ENCODE data around the gene RILPL2.
"Not testable (repeated sequence)": the region's sequence is repeated elsewhere in the genome, so short reads cannot be mapped to it uniquely, and the experiment has no call there.

RILPL2 gene, protein sequence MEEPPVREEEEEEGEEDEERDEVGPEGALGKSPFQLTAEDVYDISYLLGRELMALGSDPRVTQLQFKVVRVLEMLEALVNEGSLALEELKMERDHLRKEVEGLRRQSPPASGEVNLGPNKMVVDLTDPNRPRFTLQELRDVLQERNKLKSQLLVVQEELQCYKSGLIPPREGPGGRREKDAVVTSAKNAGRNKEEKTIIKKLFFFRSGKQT

GRCh38 chr12:123436017-123436964, at the start of gene RILPL2:
RILPL2 (minus strand) TSS chr12:123436684; CDS start chr12:123436420, 264 bp downstream.
- peak; percentile 76 for DNase-seq

DNA sequence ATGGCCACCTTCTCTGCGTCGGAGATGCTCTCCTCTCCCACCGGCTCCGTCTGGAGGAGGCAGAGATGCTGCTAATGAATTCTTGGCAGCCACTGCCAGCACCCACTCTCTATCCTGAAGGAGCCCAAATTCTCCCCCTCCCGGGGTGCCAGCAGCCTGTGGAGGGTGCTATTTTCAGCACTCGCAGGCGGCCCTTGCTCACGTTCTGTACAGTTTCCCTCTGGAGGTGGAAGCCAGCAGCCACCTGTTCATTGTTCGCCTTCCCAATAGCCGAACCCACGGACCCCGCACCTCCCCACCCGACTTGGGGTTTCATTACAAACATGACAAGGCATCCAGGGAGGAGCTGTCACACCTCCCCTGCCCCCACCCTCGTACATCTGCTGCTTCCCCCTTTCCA, 49.3 kb upstream of the RILPL2 start:
- DNase-seq = no peak

DNA sequence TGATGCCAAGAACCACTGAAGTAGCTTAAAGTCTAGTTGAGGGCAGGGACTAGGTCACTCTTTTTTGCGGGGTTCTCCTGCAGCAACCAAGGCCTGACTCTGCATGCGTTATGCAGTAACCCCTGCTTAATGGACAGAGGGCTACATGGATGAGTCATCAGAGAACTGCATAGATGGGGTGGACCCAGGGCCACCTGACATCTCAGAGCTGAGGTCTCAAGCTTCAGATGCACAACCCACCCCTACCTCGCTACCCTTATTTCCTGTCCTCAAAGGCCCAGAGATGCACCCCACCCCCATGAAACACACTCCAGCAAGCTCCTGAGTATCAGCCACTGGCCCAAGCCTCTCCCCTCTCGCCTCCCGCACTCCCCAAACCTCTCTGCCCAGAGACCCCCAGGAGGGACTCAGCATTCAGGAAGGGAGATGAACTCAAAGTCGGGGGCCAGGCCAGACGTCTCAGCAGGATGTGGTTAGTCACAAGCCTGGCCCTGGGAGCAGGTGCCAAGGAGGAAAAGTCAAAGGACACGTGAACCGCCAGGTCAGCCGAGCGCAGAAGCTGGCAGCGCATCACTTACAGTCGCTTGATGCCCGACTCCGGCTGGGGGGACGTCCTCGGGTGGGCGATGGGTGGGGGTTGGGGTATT, 47.2 kb upstream of the RILPL2 start:
- DNase-seq = no peak

- DNase-seq = no peak
These were observed 46.4 kb upstream of the RILPL2 start for GRCh38 chr12:123482876-123483275.

- DNase-seq = not testable (repeated sequence)
These were observed 44.8 kb upstream of the RILPL2 start for GRCh38 chr12:123481251-123481650.

- no peak for DNase-seq
These were observed 43.1 kb upstream of the RILPL2 start for GRCh38 chr12:123479442-123480180.

DNA sequence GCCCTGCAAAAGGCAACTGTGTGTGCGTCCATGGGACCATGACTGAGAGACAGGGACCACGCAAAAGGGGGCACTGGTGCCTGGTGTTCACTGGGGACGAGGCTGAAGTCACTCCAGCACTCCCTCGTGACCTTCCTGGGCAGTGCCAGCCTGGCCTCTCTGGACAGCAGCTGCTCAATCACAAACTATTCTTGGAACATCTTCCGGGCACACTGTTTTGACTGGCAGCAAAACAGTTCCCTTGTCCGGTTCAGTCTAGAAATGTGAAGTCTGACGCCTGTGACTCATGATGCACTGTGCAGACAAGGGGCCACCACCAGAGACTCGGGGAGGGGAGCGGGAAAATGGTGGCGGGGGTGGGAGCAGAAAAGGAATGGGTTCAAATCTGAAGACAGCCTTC, 42.3 kb upstream of the RILPL2 start:
- DNase-seq = no peak

- DNase-seq = no peak
These were observed 41.6 kb upstream of the RILPL2 start for GRCh38 chr12:123478069-123478468.

DNA sequence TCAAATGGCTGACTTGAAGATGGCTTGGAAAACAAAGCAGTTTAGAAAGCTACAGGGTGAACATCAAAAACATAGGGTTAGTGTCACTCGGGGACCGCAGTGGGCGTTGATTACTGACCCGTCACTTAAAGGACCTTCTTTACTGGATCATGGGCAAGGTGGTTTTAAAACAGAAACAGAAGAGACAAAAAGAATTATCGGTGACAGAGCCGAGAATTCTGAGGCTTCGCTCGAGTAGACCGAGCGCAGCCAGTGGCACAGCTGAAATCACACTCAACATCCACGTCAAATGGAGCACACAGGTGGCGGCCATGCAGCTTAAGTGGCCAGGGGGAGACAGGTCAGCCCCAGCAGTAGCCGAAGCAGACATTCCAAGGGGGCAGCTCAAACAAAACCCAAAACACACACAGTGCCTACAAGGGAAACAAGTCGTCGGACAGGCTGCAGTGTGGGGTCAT, 38.8 kb upstream of the RILPL2 start:
- DNase-seq = no peak

DNA sequence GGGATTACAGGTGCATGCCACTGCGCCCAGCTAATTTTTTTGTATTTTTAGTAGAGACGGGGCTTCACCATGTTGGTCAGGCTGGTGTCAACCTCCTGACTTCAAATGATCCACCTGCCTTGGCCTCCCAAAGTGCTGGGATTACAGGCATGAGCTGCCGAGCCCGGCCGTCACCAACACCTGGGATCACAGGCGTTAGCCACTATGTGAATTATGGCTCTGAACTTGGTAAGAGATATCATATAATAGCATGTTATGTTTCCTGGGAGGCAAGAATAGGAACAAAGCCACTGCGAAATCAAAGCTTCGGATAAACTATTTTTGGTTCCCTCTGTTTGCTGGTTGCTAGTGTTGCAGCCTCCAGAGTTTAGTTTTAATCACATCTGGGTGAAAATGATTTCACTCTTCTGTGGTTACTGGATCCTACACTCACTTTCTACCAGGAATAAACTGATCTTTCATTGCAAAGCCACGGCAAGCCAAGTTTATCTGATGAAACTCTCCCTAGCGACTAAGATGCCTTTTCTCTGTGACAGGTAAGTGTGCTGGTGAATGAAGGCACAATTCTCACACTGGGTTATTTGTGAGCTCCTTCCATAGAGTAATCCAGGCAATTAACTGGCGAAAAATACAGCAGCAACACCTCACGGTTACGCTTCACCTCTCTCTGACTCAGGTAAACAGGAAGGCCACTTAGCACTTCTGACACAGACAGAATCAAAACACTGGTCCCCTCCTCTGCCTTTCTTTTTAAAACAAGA, 38.2 kb upstream of the RILPL2 start:
- no peak for DNase-seq

DNA sequence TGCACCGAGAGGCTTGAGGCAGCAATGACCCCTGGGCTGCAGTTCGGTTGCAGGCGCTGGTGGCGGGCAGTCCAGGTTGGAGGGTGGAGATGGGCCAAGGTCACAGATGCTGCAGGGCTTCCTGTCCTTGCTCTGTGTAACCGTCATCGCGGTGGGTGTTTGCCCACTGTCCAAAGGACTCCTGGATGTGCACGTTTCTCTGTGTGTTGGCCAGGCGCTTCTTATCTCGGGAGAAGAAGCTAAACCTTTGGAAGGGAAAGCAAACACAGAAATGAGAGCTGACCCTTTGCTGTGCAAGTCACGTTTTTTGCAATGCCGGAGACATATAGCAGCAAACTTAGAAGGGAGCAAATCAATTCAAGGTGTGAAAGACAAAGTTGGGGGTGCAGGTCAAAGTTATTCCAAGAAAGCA, 36.0 kb upstream of the RILPL2 start:
- DNase-seq = no peak

DNA sequence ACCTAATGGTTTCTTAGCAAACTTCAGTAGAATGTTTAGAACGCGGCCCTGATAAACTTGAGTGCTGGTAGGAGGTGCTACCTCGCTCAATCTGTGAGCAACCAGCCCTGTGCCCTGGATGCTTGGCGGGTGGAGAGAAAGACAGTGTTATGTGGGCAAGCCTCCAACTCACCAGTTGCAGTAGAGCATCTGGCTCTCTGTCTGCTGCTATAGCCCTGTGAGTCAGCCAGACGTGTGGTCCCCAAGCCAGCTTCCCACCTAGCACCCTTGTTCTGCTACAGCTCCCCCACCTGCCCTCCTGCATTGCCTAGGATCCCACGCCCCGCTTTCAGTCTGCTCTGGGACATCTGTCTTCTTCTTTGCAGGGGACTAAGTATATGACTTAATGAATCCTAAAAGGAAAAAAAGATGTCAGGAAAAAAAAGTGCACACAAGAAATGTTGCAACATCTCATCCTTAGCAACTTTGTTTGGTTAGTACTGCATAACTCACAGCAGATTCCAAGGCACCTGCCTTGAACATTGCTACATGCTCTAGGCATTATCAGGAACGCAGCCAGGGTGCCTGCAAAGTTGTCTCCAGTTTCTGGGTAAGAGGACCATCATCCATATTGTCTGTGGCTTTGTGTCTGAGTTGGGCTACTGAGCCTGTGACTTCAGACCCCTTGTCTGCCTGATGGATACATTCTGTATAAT, 35.0 kb upstream of the RILPL2 start:
- DNase-seq = no peak

- DNase-seq = no peak
These were observed 33.5 kb upstream of the RILPL2 start for GRCh38 chr12:123469978-123470377.

DNA sequence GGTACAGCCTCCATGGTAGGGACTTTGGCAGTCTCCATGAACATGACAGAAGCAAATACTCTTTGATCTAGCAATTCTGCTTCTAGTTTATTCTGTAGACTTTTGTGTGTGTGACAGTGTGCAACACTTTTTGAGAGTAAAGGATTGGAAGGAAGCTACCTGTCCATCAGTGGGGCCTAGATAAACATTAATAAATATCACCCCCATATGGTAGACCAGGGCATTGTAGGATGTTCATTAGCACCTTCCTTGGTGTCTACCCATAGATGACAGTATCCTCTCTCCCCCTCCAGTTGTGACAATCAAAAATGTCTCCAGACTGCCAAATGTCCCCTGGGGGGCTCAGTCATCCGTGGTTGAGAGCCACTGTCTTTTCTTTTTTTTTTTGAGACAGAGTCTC, 32.3 kb upstream of the RILPL2 start:
- no peak for DNase-seq

DNA sequence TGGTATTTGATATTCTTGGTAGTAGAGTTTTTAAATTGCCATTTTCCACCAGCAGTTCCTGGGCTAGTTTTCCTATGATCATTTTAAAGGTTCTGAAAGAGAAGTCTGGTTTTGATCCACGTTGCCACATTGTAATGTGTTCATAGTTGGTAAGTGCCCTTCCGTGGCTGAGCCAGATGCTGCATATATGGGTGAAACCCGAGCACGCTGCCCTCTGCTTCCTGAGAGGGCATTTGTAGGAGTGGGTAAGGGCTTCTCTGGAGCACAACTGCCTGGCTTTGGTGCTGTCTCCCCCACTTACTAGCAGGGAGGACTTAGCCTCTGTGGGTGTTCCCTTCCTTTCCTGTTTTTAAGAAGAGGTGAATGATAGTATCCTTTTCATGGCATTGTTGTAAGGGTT, 28.6 kb upstream of the RILPL2 start:
- no peak for DNase-seq

DNA sequence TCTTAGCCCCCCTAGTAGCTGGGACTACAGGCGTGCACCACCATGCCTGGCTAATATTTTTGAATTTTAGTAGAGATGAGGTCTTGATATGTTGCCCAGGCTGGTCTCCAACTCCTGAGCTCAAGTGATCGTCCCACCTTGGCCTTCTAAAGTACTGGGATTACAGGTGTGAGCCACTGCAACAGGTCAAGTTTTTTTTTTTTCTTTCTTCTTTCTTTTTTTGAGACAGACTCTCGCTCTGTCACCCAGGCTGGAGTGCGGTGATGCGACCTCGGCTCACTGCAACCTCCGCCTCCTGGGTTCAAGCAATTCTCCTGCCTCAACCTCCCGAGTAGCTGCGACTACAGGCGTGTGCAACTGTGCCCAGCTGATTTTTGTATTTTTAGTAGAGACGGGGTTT, 26.7 kb upstream of the RILPL2 start:
- not testable (repeated sequence) for DNase-seq

DNA sequence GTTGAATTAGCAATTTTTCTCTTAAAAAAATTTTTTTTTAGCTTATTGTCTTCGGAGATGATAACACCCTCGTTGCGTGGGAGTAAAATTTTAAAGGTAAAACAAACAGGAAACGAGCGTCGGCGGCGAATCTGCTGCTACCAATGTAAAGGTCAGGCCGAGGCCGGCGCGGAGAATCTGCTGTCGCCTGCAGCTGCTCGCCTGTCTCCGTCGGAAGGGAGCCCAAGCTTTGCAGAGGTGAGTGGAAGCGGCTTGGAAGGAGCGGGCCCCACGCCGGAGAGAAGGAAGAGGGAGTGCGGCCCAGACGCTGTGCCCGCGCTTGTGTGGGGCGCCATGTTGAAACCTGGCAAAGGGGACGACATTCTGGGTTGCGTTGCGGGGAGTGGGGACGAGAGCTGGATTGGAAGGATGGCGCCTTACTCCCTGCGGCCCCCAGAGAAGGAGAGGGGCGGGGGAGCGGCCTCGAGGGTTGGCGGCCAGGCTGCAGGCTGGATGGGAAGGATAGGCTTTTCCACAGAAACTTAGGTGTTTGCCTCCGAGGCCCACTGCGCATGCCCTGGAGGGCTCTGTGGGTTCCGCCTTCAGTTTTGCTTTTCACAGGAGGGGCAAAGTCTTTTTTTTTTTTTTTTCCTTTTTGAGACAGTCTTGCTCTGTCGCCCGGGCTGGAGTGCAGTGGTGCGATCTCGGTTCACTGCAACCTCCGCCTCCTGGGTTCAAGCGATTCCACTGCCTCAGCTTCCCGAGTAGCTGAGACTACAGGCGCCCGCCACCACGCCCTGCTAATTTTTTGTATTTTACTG, 21.7 kb upstream of the RILPL2 start, which contains the start of gene SNRNP35:
Gene SNRNP35 (plus strand): TSS at position 160 of the 800 bp plus-strand sequence. CDS start 7,402 bp downstream, outside the sequence.
- DNase-seq = peak; percentile 97

DNA sequence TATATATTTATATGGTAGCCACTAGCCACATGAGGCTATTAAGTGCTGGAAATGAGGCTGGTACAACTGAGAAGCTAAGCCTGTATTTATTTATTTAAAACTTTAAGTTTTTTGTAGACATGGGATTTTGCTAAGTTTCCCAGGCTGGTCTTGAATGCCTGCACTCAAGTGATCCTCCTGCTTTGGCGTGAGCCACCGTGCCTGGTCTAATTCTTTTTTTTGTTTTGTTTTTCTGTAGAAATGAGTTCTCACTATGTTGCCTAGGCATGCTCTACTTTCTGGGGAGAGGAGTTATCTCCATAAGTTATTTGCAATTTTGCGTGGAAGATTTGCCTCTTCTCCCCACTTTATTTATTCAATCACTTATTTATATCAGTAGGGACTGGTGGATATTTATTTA, 16.7 kb upstream of the RILPL2 start:
- peak; percentile 41 for DNase-seq

DNA sequence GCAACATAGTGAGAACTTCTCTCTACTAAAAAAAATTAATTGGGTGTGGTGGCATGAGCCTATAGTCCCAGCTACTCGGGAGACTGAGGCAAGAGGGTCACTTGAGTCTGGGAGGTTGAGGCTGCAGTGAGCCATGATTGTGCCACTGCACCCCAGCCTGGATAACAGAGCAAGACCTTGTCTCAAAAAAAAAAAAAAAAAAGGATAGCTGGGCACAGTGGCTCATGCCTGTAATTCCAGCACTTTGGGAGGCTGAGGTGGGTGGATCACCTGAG, 15.7 kb upstream of the RILPL2 start:
- DNase-seq = not testable (repeated sequence)

DNA sequence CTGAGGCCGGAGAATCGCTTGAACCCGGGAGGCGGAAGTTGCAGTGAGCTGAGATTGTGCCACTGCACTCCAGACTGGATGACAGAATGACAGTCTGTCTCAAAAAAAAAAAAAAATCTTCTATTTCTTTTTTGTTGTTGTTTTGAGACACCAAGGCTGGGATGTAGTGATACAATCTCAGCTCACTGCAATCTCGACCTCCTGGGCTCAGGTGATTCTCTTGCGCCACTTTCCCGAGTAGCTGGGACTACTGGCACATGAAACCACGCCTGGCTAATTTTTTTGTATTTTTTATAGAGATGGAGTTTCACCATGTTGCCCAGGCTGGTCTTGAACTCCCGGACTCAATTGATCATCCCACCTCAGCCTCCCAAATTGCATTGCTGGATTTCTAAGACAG, 14.2 kb upstream of the RILPL2 start:
- no peak for DNase-seq

DNA sequence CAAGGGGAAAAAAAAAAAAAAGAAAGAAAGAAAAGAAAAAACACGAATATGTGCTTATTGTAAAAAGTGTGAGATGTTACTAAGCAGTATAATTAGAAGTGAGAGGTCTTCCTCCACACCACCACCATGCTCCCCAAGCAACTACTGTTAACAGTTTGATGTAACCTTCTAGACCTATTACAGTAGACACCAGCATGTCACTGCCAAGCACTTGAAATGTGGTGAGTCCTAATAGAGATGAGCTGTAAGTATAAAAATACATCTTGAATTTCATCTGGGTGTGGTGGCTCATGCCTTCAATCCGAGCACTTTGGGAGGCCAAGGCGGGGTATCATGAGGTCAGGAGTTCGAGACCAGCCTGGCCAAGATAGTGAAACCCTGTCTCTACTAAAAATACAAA, 13.4 kb upstream of the RILPL2 start:
- no peak for DNase-seq
